H4 (cell line): ENCODE results near the gene SEMA3D. TPM values are rescaled to one million over a fixed set of nuclear protein-coding genes. Genes with fewer than 3 reads are reported as not detected.
"Not testable (repeated sequence)": the region's sequence is repeated elsewhere in the genome, so short reads cannot be mapped to it uniquely, and the experiment has no call there.

Source experiments
- DNase-seq: peaks from one replicate; pipeline ENCODE4 v3.0.0-alpha.2; 2015; ENCODE audit warnings: low spot score
- total RNA-seq: library from RNA; depleted of rRNA; stranded (reverse); fragments of >200 nt; shearing (Covaris generic); gene quantifications from 2 replicates; pipeline ENCODE4 v1.2.3, GENCODE V29; 2014

Gene SEMA3D
- total RNA-seq, 1 experiment from 2014 or later = 58.8 TPM

GRCh38 chr7:84997626-84998025, 189.2 kb downstream of the SEMA3D start:
- DNase-seq = no peak

GRCh38 chr7:84992954-84993353, 193.9 kb downstream of the SEMA3D start:
- DNase-seq = not testable (repeated sequence)

- DNase-seq = no peak
Observed at GRCh38 chr7:84985073-84985784, 201.6 kb downstream of the SEMA3D start.

GRCh38 chr7:84982199-84982598, 204.7 kb downstream of the SEMA3D start:
- DNase-seq = no peak

GRCh38 chr7:84981055-84981976, 205.5 kb downstream of the SEMA3D start:
- DNase-seq = peak; percentile 30

- DNase-seq = no peak
Observed at GRCh38 chr7:84975586-84976185, 211.2 kb downstream of the SEMA3D start.

- no peak for DNase-seq
Observed at GRCh38 chr7:84971360-84971759, 215.5 kb downstream of the SEMA3D start.

- no peak for DNase-seq
Observed at GRCh38 chr7:84970670-84971069, 216.2 kb downstream of the SEMA3D start.

GRCh38 chr7:84953234-84953633, 233.6 kb downstream of the SEMA3D start:
- no peak for DNase-seq

- peak; percentile 14 for DNase-seq
Observed at GRCh38 chr7:84950836-84951235, 236.0 kb downstream of the SEMA3D start.

GRCh38 chr7:84949501-84949900, 237.4 kb downstream of the SEMA3D start:
- no peak for DNase-seq

GRCh38 chr7:84949067-84949466, 237.8 kb downstream of the SEMA3D start:
- DNase-seq = no peak

GRCh38 chr7:84948634-84949033, 238.2 kb downstream of the SEMA3D start:
- no peak for DNase-seq

GRCh38 chr7:84946549-84946948, 240.3 kb downstream of the SEMA3D start:
- DNase-seq = no peak
